Liver (tissue), 9 donors: Measurements from ENCODE around the gene CXCL16. TPM values are rescaled to one million over a fixed set of nuclear protein-coding genes. Genes with fewer than 3 reads are reported as not detected.

ENCODE experiments used
- DNase-seq: peaks from one replicate; pipeline ENCODE4 v3.0.0-alpha.2; 2017; ENCODE audit warnings: low spot score
- H3K27ac ChIP-seq, 2 donors: one replicate each; pipeline ENCODE4 v1.7.0; 2013; ENCODE audit warnings: inconsistent platforms in 2 of 2, low read length in 2 of 2, control low read depth in 1 of 2, low read depth in 1 of 2, mild to moderate bottlenecking in 1 of 2
- H3K27me3 ChIP-seq, 4 donors: one replicate each; pipeline versions ENCODE4 v1.6.1 to v1.7.0; 2013; ENCODE audit warnings: low read length in 3 of 4, inconsistent platforms in 1 of 4, mild to moderate bottlenecking in 1 of 4, moderate library complexity in 1 of 4; ENCODE audit not compliant: control insufficient read depth in 4 of 4, insufficient read depth in 4 of 4
- H3K36me3 ChIP-seq, 4 donors: one replicate each; pipeline versions ENCODE4 v1.6.1 to v1.7.0; 2013; ENCODE audit warnings: low read length in 3 of 4, mild to moderate bottlenecking in 3 of 4, low read depth in 1 of 4, moderate library complexity in 1 of 4; ENCODE audit not compliant: control insufficient read depth in 4 of 4, insufficient read depth in 3 of 4
- H3K4me1 ChIP-seq, 4 donors: one replicate each; pipeline versions ENCODE4 v1.6.1 to v1.7.0; 2013; ENCODE audit warnings: low read length in 3 of 4, mild to moderate bottlenecking in 3 of 4, moderate library complexity in 1 of 4; ENCODE audit not compliant: control insufficient read depth in 4 of 4, insufficient read depth in 4 of 4
- H3K4me3 ChIP-seq, 3 donors: one replicate each; pipeline versions ENCODE4 v1.6.1 to v1.7.0; 2013; ENCODE audit warnings: low read length in 3 of 3, control low read depth in 1 of 3, low read depth in 1 of 3, mild to moderate bottlenecking in 1 of 3
- H3K9ac ChIP-seq, 2 donors: one replicate each; pipeline ENCODE4 v1.7.0; 2013; ENCODE audit warnings: low read length in 2 of 2, mild to moderate bottlenecking in 2 of 2, moderate library complexity in 2 of 2, control low read depth in 1 of 2, low read depth in 1 of 2
- H3K9me3 ChIP-seq, 4 donors: one replicate each; pipeline versions ENCODE4 v1.6.1 to v1.7.0; 2013; ENCODE audit warnings: low read length in 3 of 4; ENCODE audit not compliant: control insufficient read depth in 4 of 4
- ATF3 ChIP-seq: IDR thresholded peaks from 2 replicates; pipeline ENCODE4 v1.6.1; 2016; ENCODE audit warnings: antibody characterized with exemption
- CTCF ChIP-seq: fragments of 150-350 bp; IDR thresholded peaks from 2 replicates; pipeline ENCODE4 v1.5.1; 2017; ENCODE audit warnings: improper control_type of control experiment, low read depth, low read length; ENCODE audit not compliant: missing input control
- FOXA1 ChIP-seq: IDR thresholded peaks from 2 replicates; pipeline ENCODE4 v1.6.1; 2016; ENCODE audit warnings: antibody characterized with exemption
- GABPA ChIP-seq, 2 donors: IDR thresholded peaks in 1 of 2; conservative IDR thresholded peaks in 1 of 2; 2 replicates each; pipeline ENCODE4 v1.6.1; 2016; ENCODE audit warnings: antibody characterized with exemption in 2 of 2, mild to moderate bottlenecking in 1 of 2, moderate library complexity in 1 of 2
- HNF4A ChIP-seq, 2 donors: conservative IDR thresholded peaks; 2 replicates each; pipeline ENCODE4 v1.6.1; 2016; ENCODE audit warnings: antibody characterized with exemption in 2 of 2, mild to moderate bottlenecking in 2 of 2
- NR2F2 ChIP-seq: IDR thresholded peaks from 2 replicates; pipeline ENCODE4 v1.6.1; 2016; ENCODE audit warnings: antibody characterized with exemption
- RAD21 ChIP-seq, 2 donors: IDR thresholded peaks; 2 replicates each; pipeline ENCODE4 v1.6.1; 2016; ENCODE audit warnings: antibody characterized with exemption in 2 of 2, mild to moderate bottlenecking in 2 of 2
- REST ChIP-seq: IDR thresholded peaks from 2 replicates; pipeline ENCODE4 v1.6.1; 2016; ENCODE audit warnings: antibody characterized with exemption, mild to moderate bottlenecking
- ZBTB33 ChIP-seq: IDR thresholded peaks from 2 replicates; pipeline ENCODE4 v1.6.1; 2016; ENCODE audit warnings: antibody characterized with exemption
- WGBS: extraction: QIAGEN DNeasy Blood & Tissue Kit; methylation state at CpG from one replicate; pipeline ENCODE4 v1.1.7; 2013; 5-methylcytosine and 5-hydroxymethylcytosine counted together
- polyA plus RNA-seq, 2 donors: library from polyadenylated mRNA; stranded (reverse) in 1 of 2; unstranded in 1 of 2; fragments of 200-250 nt in 1 of 2; fragments of >200 nt in 1 of 2; fragmentation: Nextera tagmentation in 1 of 2; extraction: Ambion mirVana in 1 of 2; gene quantifications; one replicate each; pipeline versions ENCODE4 v1.2.1 to v1.2.3, GENCODE V29; 2013 to 2015
- total RNA-seq, 2 donors: library from RNA; depleted of rRNA; stranded (reverse); fragments of >200 nt; gene quantifications; one replicate each; pipeline ENCODE4 v1.2.3, GENCODE V29; 2014
- donor health status: healthy.
- donor health status: healthy.
- donor health status: healthy.
- donor health status: healthy.
- donor health status: healthy.

The CXCL16 gene
- total and polyA plus RNA-seq, 4 donors = 10.7 to 41.1 (median 16.1) TPM

DNA sequence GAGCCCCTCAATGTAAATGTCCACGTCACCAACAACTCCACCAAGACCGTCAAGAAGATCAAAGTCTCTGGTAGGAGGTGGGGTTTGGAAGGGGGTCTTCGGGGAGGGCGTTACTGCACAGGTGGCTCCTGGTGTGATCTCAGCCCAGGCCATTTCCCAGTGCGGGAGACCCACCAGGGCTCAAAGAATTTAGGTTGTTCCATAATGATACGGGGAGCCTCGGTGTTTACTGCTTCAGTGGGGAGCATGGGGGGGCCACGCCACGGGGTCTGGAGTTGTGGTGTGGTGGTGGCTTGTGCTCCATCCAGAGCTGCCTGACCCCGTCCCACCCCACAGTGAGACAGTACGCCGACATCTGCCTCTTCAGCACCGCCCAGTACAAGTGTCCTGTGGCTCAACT is 21.5 kb downstream of the CXCL16 start (continued):
- TF ChIP-seq CTCF = no peak
- no peak for TF ChIP-seq FOXA1
- no peak for TF ChIP-seq ATF3
- TF ChIP-seq NR2F2 = no peak
- no peak for TF ChIP-seq RAD21 (IDR thresholded peaks at IDR 0.05)

- Histone ChIP-seq H3K27ac (no peak overlapping the region), H3K4me3 (no peak overlapping the region), H3K9me3 (no peaks in the 10 kb centered on the region), H3K36me3 (peaks cover 2 to 8% (median 5%) of the 10 kb centered on the region in 4 donors), H3K27me3 (no peaks in the 10 kb centered on the region), H3K4me1 (peaks cover 14 to 35% (median 28%) of the 10 kb centered on the region in 4 donors), H3K9ac (no peak overlapping the region)
- DNase-seq = no peak
- WGBS = 85% methylated on average over 17 of the region's 17 CpGs
- TF ChIP-seq REST (no peak), ZBTB33 (no peak), CTCF (no peak), ATF3 (no peak), NR2F2 (no peak), HNF4A (conservative IDR thresholded peaks at IDR 0.05) (no peak), GABPA (IDR thresholded peaks at IDR 0.05 in 1 of 2, conservative IDR thresholded peaks at IDR 0.05 in 1 of 2) (no peak)
Observed at GRCh38 chr17:4717791-4718190, 21.9 kb downstream of the CXCL16 start.
